GM20000 (cell line): ENCODE results near the gene RILPL2.
"Not testable (repeated sequence)": the region's sequence is repeated elsewhere in the genome, so short reads cannot be mapped to it uniquely, and the experiment has no call there.

Experiments used
- DNase-seq: peaks from one replicate; pipeline ENCODE4 v3.0.0; 2012; ENCODE audit warnings: low spot score
- CTCF ChIP-seq: IDR thresholded peaks from 2 replicates; pipeline ENCODE4 v1.5.1; 2012; ENCODE audit warnings: mild to moderate bottlenecking, control low read depth; ENCODE audit errors: extremely low read depth, missing control alignments

Gene RILPL2, protein sequence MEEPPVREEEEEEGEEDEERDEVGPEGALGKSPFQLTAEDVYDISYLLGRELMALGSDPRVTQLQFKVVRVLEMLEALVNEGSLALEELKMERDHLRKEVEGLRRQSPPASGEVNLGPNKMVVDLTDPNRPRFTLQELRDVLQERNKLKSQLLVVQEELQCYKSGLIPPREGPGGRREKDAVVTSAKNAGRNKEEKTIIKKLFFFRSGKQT

DNA sequence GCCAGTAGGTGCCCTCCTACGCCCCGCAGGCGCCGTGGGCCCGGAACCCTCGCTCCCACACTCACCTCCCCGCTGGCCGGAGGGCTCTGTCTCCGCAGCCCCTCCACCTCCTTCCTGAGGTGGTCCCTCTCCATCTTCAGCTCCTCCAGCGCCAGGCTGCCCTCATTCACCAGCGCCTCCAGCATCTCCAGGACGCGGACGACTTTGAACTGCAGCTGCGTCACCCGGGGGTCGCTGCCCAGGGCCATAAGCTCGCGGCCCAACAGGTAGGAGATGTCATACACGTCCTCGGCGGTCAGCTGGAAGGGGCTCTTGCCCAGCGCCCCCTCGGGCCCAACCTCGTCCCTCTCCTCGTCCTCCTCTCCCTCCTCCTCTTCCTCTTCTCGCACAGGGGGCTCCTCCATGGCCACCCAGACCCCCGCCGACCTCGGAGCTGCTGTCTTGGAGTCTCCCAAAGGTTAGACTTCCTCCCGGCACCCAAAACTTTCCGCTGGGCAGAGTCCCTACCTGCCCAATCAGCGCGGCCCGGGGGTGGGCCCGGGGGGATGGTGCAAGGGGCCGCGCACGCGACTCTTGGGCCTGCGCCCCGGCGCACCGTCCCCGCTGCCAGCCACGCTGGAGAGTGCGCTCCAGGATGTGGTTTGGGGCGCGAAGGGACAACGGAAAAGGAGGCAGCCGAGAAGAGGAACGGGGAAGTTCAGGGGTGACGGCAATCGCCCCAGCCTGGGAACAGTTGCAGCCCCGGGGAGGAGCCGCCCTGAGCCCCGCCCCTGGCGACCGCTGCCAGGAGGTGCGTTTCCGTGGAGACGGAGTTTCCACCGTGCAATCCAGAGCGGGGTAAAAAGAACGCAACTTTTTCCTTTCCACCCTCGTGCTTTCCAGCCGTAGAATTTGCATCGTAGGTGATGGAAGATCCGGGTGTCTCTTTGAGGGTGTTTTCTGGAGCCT lies at the start of gene RILPL2:
TSS of gene RILPL2 (minus strand) at position 668 of the 948 bp plus-strand sequence. CDS start at position 404, 264 bp downstream.
- TF ChIP-seq CTCF = no peak
- peak; percentile 90 for DNase-seq

DNA sequence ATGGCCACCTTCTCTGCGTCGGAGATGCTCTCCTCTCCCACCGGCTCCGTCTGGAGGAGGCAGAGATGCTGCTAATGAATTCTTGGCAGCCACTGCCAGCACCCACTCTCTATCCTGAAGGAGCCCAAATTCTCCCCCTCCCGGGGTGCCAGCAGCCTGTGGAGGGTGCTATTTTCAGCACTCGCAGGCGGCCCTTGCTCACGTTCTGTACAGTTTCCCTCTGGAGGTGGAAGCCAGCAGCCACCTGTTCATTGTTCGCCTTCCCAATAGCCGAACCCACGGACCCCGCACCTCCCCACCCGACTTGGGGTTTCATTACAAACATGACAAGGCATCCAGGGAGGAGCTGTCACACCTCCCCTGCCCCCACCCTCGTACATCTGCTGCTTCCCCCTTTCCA lies 49.3 kb upstream of the RILPL2 start:
- no peak for TF ChIP-seq CTCF
- no peak for DNase-seq

- DNase-seq = peak; percentile 27
- no peak for TF ChIP-seq CTCF
Observed at GRCh38 chr12:123483602-123484248, 47.2 kb upstream of the RILPL2 start.

DNA sequence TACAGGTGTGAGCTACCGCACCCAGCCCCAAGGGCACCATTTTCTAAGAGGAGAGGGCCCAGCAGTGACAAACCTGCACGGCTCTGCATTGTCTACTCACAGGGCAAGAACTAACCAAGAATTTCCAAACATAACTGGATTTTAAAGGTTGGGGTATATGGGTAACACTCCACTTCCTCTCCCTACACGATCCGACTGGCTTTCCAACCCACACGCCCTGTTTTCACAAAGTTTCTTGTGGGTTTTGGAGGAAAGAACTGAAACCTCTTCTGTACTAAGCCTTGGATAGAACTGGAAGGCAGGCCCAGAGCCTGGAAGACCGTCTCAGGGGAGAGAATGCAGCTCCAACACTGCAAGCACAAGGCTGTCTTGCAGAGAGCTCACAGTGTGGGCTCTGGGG lies 46.4 kb upstream of the RILPL2 start:
- DNase-seq = no peak
- no peak for TF ChIP-seq CTCF

- not testable (repeated sequence) for DNase-seq
Observed at GRCh38 chr12:123481251-123481650, 44.8 kb upstream of the RILPL2 start.

DNA sequence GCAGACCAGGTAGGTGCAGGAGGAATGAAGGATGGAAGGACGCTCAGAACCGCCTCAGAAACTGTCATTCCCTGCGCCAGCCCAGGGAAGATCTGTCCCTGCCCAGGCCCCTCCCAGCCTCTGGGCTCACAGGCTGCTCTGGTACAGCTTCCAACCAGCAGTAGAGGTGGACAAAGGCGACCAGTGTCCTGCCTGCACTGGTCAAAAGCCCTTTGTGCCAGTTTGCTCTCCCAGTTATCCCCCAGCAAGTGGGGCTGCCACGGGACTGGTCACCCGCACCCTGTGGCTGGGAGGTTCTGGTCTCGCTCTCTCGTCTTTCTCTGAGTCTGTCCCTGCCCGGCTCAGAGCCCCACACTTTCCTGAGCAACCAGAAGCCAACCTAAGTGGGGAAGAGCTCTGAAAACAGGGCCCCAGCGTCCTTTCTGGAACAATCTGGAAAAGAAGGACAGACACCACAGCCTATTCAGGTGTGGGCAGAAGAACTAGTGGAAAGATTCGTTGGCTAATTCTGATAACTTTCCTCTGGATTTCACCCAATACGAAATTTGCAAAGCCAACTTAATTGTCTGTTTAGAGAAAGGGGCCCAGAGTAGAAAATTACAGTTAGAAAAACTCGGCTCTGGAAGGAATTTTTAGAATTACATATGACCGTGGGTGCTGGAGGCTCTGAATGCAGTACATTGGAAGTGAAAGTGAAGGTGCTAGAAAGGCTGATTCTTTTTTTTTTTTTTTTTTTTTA lies 43.1 kb upstream of the RILPL2 start:
- no peak for DNase-seq
- TF ChIP-seq CTCF = no peak

GRCh38 chr12:123478762-123479161 lies 42.3 kb upstream of the RILPL2 start:
- TF ChIP-seq CTCF = no peak
- no peak for DNase-seq
